Adrenal gland (tissue), 12 donors: ENCODE results near the gene ACAT2. TPM values are rescaled to one million over a fixed set of nuclear protein-coding genes. Genes with fewer than 3 reads are reported as not detected.
"Not testable (repeated sequence)": the region's sequence is repeated elsewhere in the genome, so short reads cannot be mapped to it uniquely, and the experiment has no call there.

Experiments used
- DNase-seq, 7 donors: peaks; one replicate each; pipeline ENCODE4 v3.0.0-alpha.2; 2019 to 2020
- H3K27ac ChIP-seq, 5 donors: fragments of 200-600 bp; sonication (generic) in 4 of 5; 1 replicate in 3 of 5; 2 replicates in 2 of 5; pipeline versions ENCODE4 v1.5.1 to v1.8.0; 2016 to 2020; ENCODE audit warnings: mild to moderate bottlenecking in 1 of 5
- H3K27me3 ChIP-seq: fragments of 200-600 bp; 2 replicates; pipeline ENCODE4 v1.8.0; 2021
- H3K36me3 ChIP-seq, 2 donors: fragments of 200-600 bp; replicated peaks in 1 of 2; 1 replicate in 1 of 2; 2 replicates in 1 of 2; pipeline versions ENCODE4 v1.5.1 to v1.8.0; 2018 to 2022
- H3K4me1 ChIP-seq, 2 donors: fragments of 200-600 bp; replicated peaks in 1 of 2; 1 replicate in 1 of 2; 2 replicates in 1 of 2; pipeline versions ENCODE4 v1.5.1 to v1.8.0; 2018 to 2021
- H3K4me3 ChIP-seq, 4 donors: fragments of 200-600 bp; sonication (generic) in 3 of 4; one replicate each; pipeline ENCODE4 v1.5.1; 2016 to 2018
- H3K9me3 ChIP-seq, 3 donors: fragments of 200-600 bp; sonication (generic) in 1 of 3; replicated peaks in 1 of 3; 1 replicate in 2 of 3; 2 replicates in 1 of 3; pipeline versions ENCODE4 v1.5.1 to v1.8.0; 2016 to 2021
- CTCF ChIP-seq, 6 experiments: fragments of 450-650 bp in 4 of 6; fragments of 200-600 bp in 2 of 6; sonication (generic) in 1 of 6; IDR thresholded peaks; 1 replicate in 5 of 6; 2 replicates in 1 of 6; pipeline versions ENCODE4 v1.5.1 to v1.8.0; 2016 to 2021; ENCODE audit warnings: antibody characterized with exemption in 6 of 6, mild to moderate bottlenecking in 2 of 6, moderate library complexity in 1 of 6
- POLR2A ChIP-seq, 2 donors: fragments of 450-650 bp; IDR thresholded peaks; one replicate each; pipeline ENCODE4 v1.6.1; 2017; ENCODE audit warnings: antibody characterized with exemption in 2 of 2, mild to moderate bottlenecking in 2 of 2, moderate library complexity in 1 of 2
- WGBS, 4 donors: extraction: QIAGEN DNeasy Blood & Tissue Kit in 2 of 4; methylation state at CpG; one replicate each; pipeline versions ENCODE4 v1.1.5 to v1.1.7; 2013 to 2017; 5-methylcytosine and 5-hydroxymethylcytosine counted together
- intact Hi-C, 2 donors: fragments of 100-400 bp; cut with DNase I; formaldehyde crosslinking; loops; one replicate each; pipeline versions ENCODE4 v1.14.1 to v1.15.0; 2022 to 2023
- polyA plus RNA-seq, 3 donors: library from polyadenylated mRNA; stranded (reverse); fragments of 200-250 nt in 2 of 3; fragments of 350-450 nt in 1 of 3; fragmentation: Illumina TruSeq in 1 of 3; extraction: RNeasy Lipid Tissue Mini Kit (QIAGEN cat#74804) in 1 of 3; gene quantifications; one replicate each; pipeline ENCODE4 v1.2.3, GENCODE V29; 2013 to 2014
- total RNA-seq, 9 donors: library from RNA; depleted of rRNA in 4 of 9; stranded (reverse); fragments of >200 nt in 4 of 9; fragments of 120-200 nt in 1 of 9; fragmentation: NEBNext Ultra II Directional in 1 of 9; extraction: Animal tissue kit (Norgen Biotek cat#: 25700) in 1 of 9; gene quantifications; one replicate each; pipeline versions ENCODE4 v1.1.0 to v1.2.4, GENCODE V29; 2013 to 2023
- donor health status: healthy with polysubstance abuse.
- donor health status: Bipolar disorder and iron deficiency.
- donor health status: DM: yes; HTN: yes; CAD: no.
- donor health status: DM: no; HTN: no; CAD: no.
- donor health status: DM: no; HTN: no; CAD: no.
- donor health status: DM: yes; HTN: yes; CAD: no.

Gene ACAT2
- total and polyA plus RNA-seq, 12 donors, result 8.7 to 305 (median 18.2) TPM

- 63 to 91% (median 78%) methylated on average over 3 of the region's 3 CpGs for WGBS, 4 donors
- intact Hi-C loops, result no loop called here
- Histone ChIP-seq H3K27me3 (no peaks in the 10 kb centered on the region), H3K27ac (peak overlapping the region in 2 of 5 donors; percentile 7 to 23), H3K36me3 (no peaks in the 10 kb centered on the region), H3K9me3 (no peaks in the 10 kb centered on the region), H3K4me1 (peaks cover 7 to 27% of the 10 kb centered on the region in 2 donors), H3K4me3 (no peak overlapping the region)
- no peak for DNase-seq
- no peak for TF ChIP-seq CTCF (IDR thresholded peaks at IDR 0.05)
- TF ChIP-seq POLR2A (IDR thresholded peaks at IDR 0.05), result no peak
These were observed 43.2 kb upstream of the ACAT2 start for GRCh38 chr6:159718634-159719033.

GRCh38 chr6:159719287-159719686, 42.6 kb upstream of the ACAT2 start:
- H3K27ac ChIP-seq, result peak overlapping the region in 1 of 5 donors; percentile 7
- H3K9me3 ChIP-seq, result no peaks in the 10 kb centered on the region
- 93 to 100% (median 98%) methylated on average over 7 of the region's 7 CpGs for WGBS, 4 donors
- TF ChIP-seq POLR2A (IDR thresholded peaks at IDR 0.05) (no peak), CTCF (IDR thresholded peaks at IDR 0.05) (no peak)
- no peaks in the 10 kb centered on the region for H3K36me3 ChIP-seq
- no peak overlapping the region for H3K4me3 ChIP-seq
- intact Hi-C loops, result no loop called here
- peaks cover 7 to 27% of the 10 kb centered on the region in 2 donors for H3K4me1 ChIP-seq
- H3K27me3 ChIP-seq, result no peaks in the 10 kb centered on the region
- no peak for DNase-seq

- WGBS, 4 donors, result 57 to 77% (median 69%) methylated on average over 7 of the region's 7 CpGs
- intact Hi-C loops, result no loop called here
- Histone ChIP-seq H3K4me3 (no peak overlapping the region), H3K27me3 (no peaks in the 10 kb centered on the region), H3K4me1 (peaks cover 6 to 27% of the 10 kb centered on the region in 2 donors), H3K27ac (no peak overlapping the region), H3K9me3 (no peaks in the 10 kb centered on the region), H3K36me3 (no peaks in the 10 kb centered on the region)
- TF ChIP-seq POLR2A (IDR thresholded peaks at IDR 0.05) (no peak), CTCF (IDR thresholded peaks at IDR 0.05) (peak; percentile 19 to 61 (median 36))
- peak in 1 of 7 donors; percentile 53 for DNase-seq
These were observed 41.1 kb upstream of the ACAT2 start for GRCh38 chr6:159720708-159721107.

GRCh38 chr6:159721981-159722380, 39.9 kb upstream of the ACAT2 start:
- H3K4me3 ChIP-seq, H3K27ac ChIP-seq, H3K36me3 ChIP-seq, H3K9me3 ChIP-seq, intact Hi-C loops, DNase-seq, H3K27me3 ChIP-seq: not testable (repeated sequence)
- H3K4me1 ChIP-seq, result peaks cover 8 to 20% of the 10 kb centered on the region in 2 donors
- 92 to 99% (median 99%) methylated on average over 3 of the region's 3 CpGs for WGBS, 4 donors

GRCh38 chr6:159722655-159723054, 39.2 kb upstream of the ACAT2 start:
- no peaks in the 10 kb centered on the region for H3K36me3 ChIP-seq
- intact Hi-C loops, result no loop called here
- no peaks in the 10 kb centered on the region for H3K9me3 ChIP-seq
- no peak for DNase-seq
- no peaks in the 10 kb centered on the region for H3K27me3 ChIP-seq
- H3K4me1 ChIP-seq, result peaks cover 8 to 14% of the 10 kb centered on the region in 2 donors
- no peak overlapping the region for H3K4me3 ChIP-seq
- TF ChIP-seq POLR2A (IDR thresholded peaks at IDR 0.05), result no peak
- no peak for TF ChIP-seq CTCF (IDR thresholded peaks at IDR 0.05)
- no peak overlapping the region for H3K27ac ChIP-seq
